ENCODE data around the gene C17orf58. TPM values are rescaled to one million over a fixed set of nuclear protein-coding genes. Genes with fewer than 3 reads are reported as not detected.
A peak's percentile ranks its signal among the peaks of the same experiment; 100 is the strongest.
"Not testable (repeated sequence)": the region's sequence is repeated elsewhere in the genome, so short reads cannot be mapped to it uniquely, and the experiment has no call there.

Gene C17orf58
- 10 to 100 TPM in 2 of 4 donors, 1 to 10 TPM in 1, under 1 TPM in 1; 0.80 to 19.5 (median 8.1) TPM for total RNA-seq

DNA sequence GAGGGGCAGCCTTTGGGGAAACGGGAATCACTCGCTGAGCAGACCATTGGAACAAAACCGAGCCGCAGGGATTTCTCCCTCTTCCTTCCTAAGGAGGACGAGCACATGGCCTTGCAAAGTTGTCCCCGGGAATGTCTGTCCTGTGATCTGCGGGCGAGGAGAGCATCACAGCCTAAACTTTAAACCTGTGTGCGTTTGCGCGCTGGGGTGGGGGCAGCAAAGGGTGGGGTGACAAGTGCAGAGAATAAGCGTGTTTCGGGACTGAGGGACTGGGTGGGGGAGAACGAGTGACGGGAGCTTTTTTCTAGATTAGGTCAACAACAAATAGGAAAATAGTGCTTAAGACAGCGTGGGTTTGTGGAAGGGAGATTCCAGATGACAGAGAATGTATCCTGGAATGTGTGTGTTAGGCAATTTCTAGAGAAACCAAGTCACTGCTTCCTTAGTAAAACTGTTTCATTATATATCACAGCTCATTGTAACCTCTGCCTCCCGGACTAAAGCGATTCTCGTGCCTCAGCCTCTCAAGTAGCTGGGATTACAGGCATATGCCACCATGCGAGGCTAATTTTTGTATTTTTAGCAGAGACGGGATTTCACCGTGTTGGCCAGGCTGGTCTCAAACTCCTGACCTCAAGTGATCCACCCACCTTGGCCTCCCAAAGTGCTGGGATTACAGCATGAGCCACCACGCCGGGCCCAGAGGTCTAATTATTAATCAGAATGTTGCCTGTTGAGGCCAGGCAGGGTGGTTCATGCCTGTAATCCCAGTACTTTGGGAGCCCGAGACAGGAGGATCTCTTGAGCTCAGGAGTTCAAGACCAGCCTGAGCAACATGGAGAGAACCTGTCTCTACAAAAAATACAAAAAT is at the start of gene C17orf58:
Gene C17orf58, minus strand, starts transcription at position 169 of the 871 bp plus-strand sequence. CDS start 271 bp downstream, outside the sequence.
- peaks cover 9 to 28% (median 18%) of the 10 kb centered on the region in 4 donors for H3K4me1 ChIP-seq
- peak within 1 kb of the TSS; percentile 33 to 63 (median 44) for H3K4me3 ChIP-seq
- H3K9me3 ChIP-seq; DNase-seq; H3K27me3 ChIP-seq; H3K36me3 ChIP-seq; in situ Hi-C loops (cut with MboI; ENCODE audit: low pct_ligation_motif_present in 1 of 4, low pct_unique_long_range_greater_than_20kb in 1 of 4, low sequenced_read_pairs in 3 of 4): not testable (repeated sequence)
- intact Hi-C loops (cut with DNase I; ENCODE audit: low total_unique reads), result loop anchor here (5.0 kb wide), 1 partner anchor 1029 kb away; no protein-coding TSS in a partner anchor
- peak within 1 kb of the TSS; percentile 14 to 99 (median 66) for H3K27ac ChIP-seq
- 27 to 54% methylated on average over 9 to 25 of the region's 25 CpGs for WGBS, 2 donors (ENCODE audit: low coverage in 1 of 2)

DNA sequence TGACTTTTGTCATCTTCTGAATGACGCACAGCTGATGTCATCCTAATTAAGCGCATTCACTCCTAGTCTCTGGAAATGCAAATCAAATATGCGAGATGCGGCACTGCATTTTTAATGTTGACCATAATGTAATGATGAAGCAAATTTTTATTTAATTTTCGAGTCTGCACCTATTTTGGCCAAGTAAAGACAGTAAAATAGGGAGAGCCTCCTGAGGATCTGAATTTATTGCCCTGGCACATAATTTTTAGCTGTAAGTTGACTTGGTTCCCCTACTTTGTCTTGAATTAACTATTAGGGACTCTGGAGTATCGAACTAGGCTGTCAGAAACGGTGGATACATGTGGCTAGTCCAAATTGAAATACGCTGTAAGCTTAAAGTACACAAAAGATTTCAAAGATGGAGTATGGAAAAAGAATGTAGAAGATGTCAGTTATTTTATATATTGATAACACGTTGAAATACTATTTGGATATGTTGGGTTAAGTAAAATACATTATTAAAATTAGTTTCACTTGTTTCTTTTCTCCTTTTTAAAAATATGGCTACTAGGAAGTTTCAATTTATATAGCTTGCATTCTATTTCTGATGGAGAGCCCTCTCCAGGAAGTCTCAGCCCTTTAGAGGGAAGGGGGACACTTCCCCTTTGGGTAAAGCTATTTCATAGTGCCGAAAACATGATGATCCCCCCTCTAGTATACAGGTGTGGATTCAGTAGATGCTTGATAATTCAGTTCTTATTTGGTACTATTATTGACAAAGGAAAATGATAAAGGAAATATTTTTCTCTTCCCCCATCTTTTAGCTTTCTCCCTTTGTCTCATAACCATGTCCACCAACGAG is 40.3 kb upstream of the C17orf58 start:
- peak overlapping the region; percentile 81 to 93 (median 87) for H3K27ac ChIP-seq
- WGBS, 2 donors (ENCODE audit: low coverage in 1 of 2), result 12% methylated on average over 10 to 11 of the region's 11 CpGs
- H3K4me1 ChIP-seq, result peaks cover 3 to 17% (median 9%) of the 10 kb centered on the region in 4 donors
- intact Hi-C loops (cut with DNase I; ENCODE audit: low total_unique reads), result no loop called here
- TF ChIP-seq POLR2A (IDR thresholded peaks at IDR 0.05), result no peak
- TF ChIP-seq POLR2AphosphoS5 (IDR thresholded peaks at IDR 0.05), result no peak
- TF ChIP-seq, protein P1, sequence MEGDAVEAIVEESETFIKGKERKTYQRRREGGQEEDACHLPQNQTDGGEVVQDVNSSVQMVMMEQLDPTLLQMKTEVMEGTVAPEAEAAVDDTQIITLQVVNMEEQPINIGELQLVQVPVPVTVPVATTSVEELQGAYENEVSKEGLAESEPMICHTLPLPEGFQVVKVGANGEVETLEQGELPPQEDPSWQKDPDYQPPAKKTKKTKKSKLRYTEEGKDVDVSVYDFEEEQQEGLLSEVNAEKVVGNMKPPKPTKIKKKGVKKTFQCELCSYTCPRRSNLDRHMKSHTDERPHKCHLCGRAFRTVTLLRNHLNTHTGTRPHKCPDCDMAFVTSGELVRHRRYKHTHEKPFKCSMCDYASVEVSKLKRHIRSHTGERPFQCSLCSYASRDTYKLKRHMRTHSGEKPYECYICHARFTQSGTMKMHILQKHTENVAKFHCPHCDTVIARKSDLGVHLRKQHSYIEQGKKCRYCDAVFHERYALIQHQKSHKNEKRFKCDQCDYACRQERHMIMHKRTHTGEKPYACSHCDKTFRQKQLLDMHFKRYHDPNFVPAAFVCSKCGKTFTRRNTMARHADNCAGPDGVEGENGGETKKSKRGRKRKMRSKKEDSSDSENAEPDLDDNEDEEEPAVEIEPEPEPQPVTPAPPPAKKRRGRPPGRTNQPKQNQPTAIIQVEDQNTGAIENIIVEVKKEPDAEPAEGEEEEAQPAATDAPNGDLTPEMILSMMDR (IDR thresholded peaks at IDR 0.05), result no peak
- no peak for TF ChIP-seq EP300 (IDR thresholded peaks at IDR 0.05; ENCODE audit: low read depth)
- no peaks in the 10 kb centered on the region for H3K27me3 ChIP-seq
- in situ Hi-C loops (cut with MboI; ENCODE audit: low pct_ligation_motif_present in 1 of 4, low pct_unique_long_range_greater_than_20kb in 1 of 4, low sequenced_read_pairs in 3 of 4), result no loop called here
- peaks cover 0 to 19% (median 2%) of the 10 kb centered on the region in 4 donors for H3K36me3 ChIP-seq
- no peaks in the 10 kb centered on the region for H3K9me3 ChIP-seq
- DNase-seq, result no peak
- H3K4me3 ChIP-seq, result peak overlapping the region; percentile 71 to 97 (median 90)

DNA sequence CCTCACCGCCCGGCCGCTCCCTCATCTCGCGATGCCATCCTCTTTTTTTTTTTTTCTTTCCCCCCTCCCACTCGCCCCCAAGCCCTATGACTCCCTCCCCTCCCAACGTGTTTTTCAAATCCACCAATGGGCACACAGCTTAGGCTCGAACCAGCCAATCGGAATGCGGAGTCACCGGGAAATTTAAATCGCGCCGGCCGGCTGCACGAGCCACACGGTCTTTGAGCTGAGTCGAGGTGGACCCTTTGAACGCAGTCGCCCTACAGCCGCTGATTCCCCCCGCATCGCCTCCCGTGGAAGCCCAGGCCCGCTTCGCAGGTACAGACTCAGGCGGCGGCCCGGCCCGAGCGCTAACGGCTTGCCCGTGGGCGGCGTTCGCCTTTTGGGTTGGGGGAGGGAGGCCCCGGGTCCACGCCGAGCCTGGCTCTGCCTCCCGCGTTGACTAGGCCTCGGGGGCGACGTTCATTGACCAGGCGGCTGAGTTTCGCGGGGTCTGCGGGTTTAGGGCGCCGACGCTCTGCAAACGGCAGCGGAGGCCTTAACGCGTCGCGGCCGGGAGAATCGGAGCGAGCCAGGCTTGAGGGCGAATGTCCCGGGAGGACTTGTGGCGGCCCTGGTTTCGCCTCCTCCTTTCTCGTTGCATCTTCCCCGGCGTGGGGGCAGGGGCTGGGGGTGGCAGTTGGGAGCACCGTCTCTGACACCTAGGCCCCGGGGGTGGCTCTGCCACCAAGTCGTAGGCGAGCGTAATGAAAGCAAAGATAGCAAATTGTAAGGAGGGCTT is 39.4 kb upstream of the C17orf58 start, which contains the start of gene KPNA2:
Gene KPNA2, plus strand, starts transcription at position 213 of the 781 bp plus-strand sequence. CDS start 1,398 bp downstream, outside the sequence.
- 1% methylated on average over 32 of the region's 72 CpGs; no CpG with 5 or more reads in 1 of the 2 donors for WGBS, 2 donors (ENCODE audit: low coverage in 1 of 2)
- H3K4me1 ChIP-seq, result peaks cover 3 to 17% (median 9%) of the 10 kb centered on the region in 4 donors
- H3K36me3 ChIP-seq, result peaks cover 0 to 11% (median 0%) of the 10 kb centered on the region in 4 donors
- peak; percentile 94 for DNase-seq
- H3K9me3 ChIP-seq, result no peaks in the 10 kb centered on the region
- in situ Hi-C loops (cut with MboI; ENCODE audit: low pct_ligation_motif_present in 1 of 4, low pct_unique_long_range_greater_than_20kb in 1 of 4, low sequenced_read_pairs in 3 of 4) (no loop called here), intact Hi-C loops (cut with DNase I; ENCODE audit: low total_unique reads) (no loop called here)
- peak within 1 kb of the TSS; percentile 71 to 97 (median 90) for H3K4me3 ChIP-seq
- peak within 1 kb of the TSS; percentile 81 to 93 (median 87) for H3K27ac ChIP-seq
- peak; percentile 77 to 86 (median 86) for TF ChIP-seq POLR2AphosphoS5 (IDR thresholded peaks at IDR 0.05)
- TF ChIP-seq EP300 (IDR thresholded peaks at IDR 0.05; ENCODE audit: low read depth), result no peak
- TF ChIP-seq, protein P1 (IDR thresholded peaks at IDR 0.05), result no peak
- TF ChIP-seq POLR2A (IDR thresholded peaks at IDR 0.05), result peak; percentile 64
- H3K27me3 ChIP-seq, result no peaks in the 10 kb centered on the region

DNA sequence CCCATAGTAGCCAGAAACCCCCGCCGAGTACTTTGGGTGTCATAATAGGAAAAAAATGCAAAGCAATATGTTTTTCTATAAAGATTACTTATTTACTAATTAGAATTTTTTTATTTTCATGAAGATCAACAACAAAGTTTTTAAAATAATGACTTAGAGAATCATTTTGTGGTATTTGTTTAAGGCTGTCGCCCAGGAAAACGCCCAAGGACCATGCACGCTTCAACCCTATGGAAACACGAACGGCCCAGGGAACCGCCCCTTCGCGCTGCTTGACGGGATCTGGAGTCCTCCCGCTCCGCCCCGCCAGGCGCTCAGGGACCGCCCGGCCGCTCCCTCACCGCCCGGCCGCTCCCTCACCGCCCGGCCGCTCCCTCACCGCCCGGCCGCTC is 38.9 kb upstream of the C17orf58 start:
- intact Hi-C loops (cut with DNase I; ENCODE audit: low total_unique reads) (no loop called here), in situ Hi-C loops (cut with MboI; ENCODE audit: low pct_ligation_motif_present in 1 of 4, low pct_unique_long_range_greater_than_20kb in 1 of 4, low sequenced_read_pairs in 3 of 4) (no loop called here)
- WGBS, 2 donors (ENCODE audit: low coverage in 1 of 2), result 4 to 23% methylated on average over 5 to 22 of the region's 27 CpGs
- H3K4me1 ChIP-seq, result peaks cover 3 to 17% (median 9%) of the 10 kb centered on the region in 4 donors
- peak overlapping the region in 3 of 4 donors; percentile 1 to 38 (median 29) for H3K4me3 ChIP-seq
- H3K27me3 ChIP-seq, result no peaks in the 10 kb centered on the region
- peak overlapping the region in 2 of 4 donors; percentile 5 to 65 for H3K27ac ChIP-seq
- H3K9me3 ChIP-seq, result no peaks in the 10 kb centered on the region
- TF ChIP-seq POLR2AphosphoS5 (IDR thresholded peaks at IDR 0.05), result no peak
- TF ChIP-seq, protein P1 (IDR thresholded peaks at IDR 0.05), result peak in 2 of 5 experiments; percentile 14 to 15
- DNase-seq, result peak; percentile 95
- H3K36me3 ChIP-seq, result peaks cover 0 to 9% (median 0%) of the 10 kb centered on the region in 4 donors
